Trophoblast cell (in vitro differentiated cells and primary cell): Measurements from ENCODE around the gene FAM241A.

Source experiments
- DNase-seq, 2 donors: peaks; one replicate each; pipeline ENCODE4 v3.0.0-alpha.2; 2016
- H2AFZ ChIP-seq: 2 replicates; pipeline ENCODE4 v1.6.1; 2013; ENCODE audit warnings: low read length, moderate library complexity, mild to moderate bottlenecking; ENCODE audit not compliant: insufficient read depth, poor library complexity
- H2AK5ac ChIP-seq: 2 replicates; pipeline ENCODE4 v1.6.1; 2013; ENCODE audit warnings: mild to moderate bottlenecking, low read length
- H2BK120ac ChIP-seq: 2 replicates; pipeline ENCODE4 v1.6.1; 2013; ENCODE audit warnings: low read length, mild to moderate bottlenecking, moderate library complexity; ENCODE audit not compliant: insufficient read depth, poor library complexity
- H2BK12ac ChIP-seq: 2 replicates; pipeline ENCODE4 v1.6.1; 2013; ENCODE audit warnings: mild to moderate bottlenecking, low read length, moderate library complexity
- H2BK5ac ChIP-seq: 2 replicates; pipeline ENCODE4 v1.6.1; 2013; ENCODE audit warnings: low read length, low read depth, moderate library complexity, mild to moderate bottlenecking; ENCODE audit not compliant: poor library complexity
- H3K14ac ChIP-seq: 2 replicates; pipeline ENCODE4 v1.6.1; 2013; ENCODE audit warnings: mild to moderate bottlenecking, low read length
- H3K18ac ChIP-seq: 2 replicates; pipeline ENCODE4 v1.6.1; 2013; ENCODE audit warnings: mild to moderate bottlenecking, low read length
- H3K23ac ChIP-seq: 2 replicates; pipeline ENCODE4 v1.6.1; 2013; ENCODE audit warnings: low read length
- H3K27ac ChIP-seq: 2 replicates; pipeline ENCODE4 v1.5.1; 2013; ENCODE audit warnings: low read depth, mild to moderate bottlenecking, inconsistent platforms, low read length, moderate library complexity
- H3K27me3 ChIP-seq: 2 replicates; pipeline ENCODE4 v1.6.1; 2013; ENCODE audit warnings: inconsistent platforms, mild to moderate bottlenecking, low read length, moderate library complexity; ENCODE audit not compliant: insufficient read depth
- H3K36me3 ChIP-seq, 2 experiments: 1 replicate in 1 of 2; 2 replicates in 1 of 2; pipeline ENCODE4 v1.6.1; 2013; ENCODE audit warnings: low read length in 2 of 2, mild to moderate bottlenecking in 2 of 2, moderate library complexity in 1 of 2; ENCODE audit not compliant: insufficient read depth in 2 of 2, control insufficient read depth in 1 of 2
- H3K4ac ChIP-seq: 2 replicates; pipeline ENCODE4 v1.6.1; 2013; ENCODE audit warnings: low read depth, mild to moderate bottlenecking, low read length, moderate library complexity
- H3K4me1 ChIP-seq, 2 experiments: 1 replicate in 1 of 2; 2 replicates in 1 of 2; pipeline ENCODE4 v1.6.1; 2013; ENCODE audit warnings: low read length in 2 of 2, mild to moderate bottlenecking in 2 of 2, moderate library complexity in 1 of 2; ENCODE audit not compliant: insufficient read depth in 2 of 2, control insufficient read depth in 1 of 2
- H3K4me2 ChIP-seq: 2 replicates; pipeline ENCODE4 v1.6.1; 2013; ENCODE audit warnings: inconsistent platforms, mild to moderate bottlenecking, low read length, moderate library complexity
- H3K4me3 ChIP-seq: 2 replicates; pipeline ENCODE4 v1.5.1; 2013; ENCODE audit warnings: mild to moderate bottlenecking, low read depth, low read length, inconsistent platforms
- H3K79me1 ChIP-seq: one replicate; pipeline ENCODE4 v1.6.1; 2013; ENCODE audit warnings: low read length
- H3K79me2 ChIP-seq: 2 replicates; pipeline ENCODE4 v1.6.1; 2013; ENCODE audit warnings: low read length, mild to moderate bottlenecking; ENCODE audit not compliant: control insufficient read depth, insufficient read depth, poor library complexity
- H3K9ac ChIP-seq: 2 replicates; pipeline ENCODE4 v1.6.1; 2013; ENCODE audit warnings: mild to moderate bottlenecking, low read length
- H3K9me3 ChIP-seq: 2 replicates; pipeline ENCODE4 v1.6.1; 2013; ENCODE audit warnings: low read depth, mild to moderate bottlenecking, control low read depth, inconsistent platforms, low read length; ENCODE audit not compliant: insufficient read depth
- H4K12ac ChIP-seq: 2 replicates; pipeline ENCODE4 v1.6.1; 2013; ENCODE audit warnings: low read depth, mild to moderate bottlenecking, low read length, moderate library complexity
- H4K8ac ChIP-seq: 2 replicates; pipeline ENCODE4 v1.6.1; 2013; ENCODE audit warnings: low read depth, mild to moderate bottlenecking, low read length, moderate library complexity
- H4K91ac ChIP-seq: one replicate; pipeline ENCODE4 v1.6.1; 2013; ENCODE audit warnings: low read depth, mild to moderate bottlenecking, low read length, moderate library complexity
- WGBS: extraction: QIAGEN DNeasy Blood & Tissue Kit; methylation state at CpG from one replicate; pipeline ENCODE4 v1.1.7; 2013; ENCODE audit warnings: missing lambda C conversion rate; ENCODE audit not compliant: insufficient read length, insufficient coverage; ENCODE audit errors: extremely low coverage; 5-methylcytosine and 5-hydroxymethylcytosine counted together

The FAM241A gene

DNA sequence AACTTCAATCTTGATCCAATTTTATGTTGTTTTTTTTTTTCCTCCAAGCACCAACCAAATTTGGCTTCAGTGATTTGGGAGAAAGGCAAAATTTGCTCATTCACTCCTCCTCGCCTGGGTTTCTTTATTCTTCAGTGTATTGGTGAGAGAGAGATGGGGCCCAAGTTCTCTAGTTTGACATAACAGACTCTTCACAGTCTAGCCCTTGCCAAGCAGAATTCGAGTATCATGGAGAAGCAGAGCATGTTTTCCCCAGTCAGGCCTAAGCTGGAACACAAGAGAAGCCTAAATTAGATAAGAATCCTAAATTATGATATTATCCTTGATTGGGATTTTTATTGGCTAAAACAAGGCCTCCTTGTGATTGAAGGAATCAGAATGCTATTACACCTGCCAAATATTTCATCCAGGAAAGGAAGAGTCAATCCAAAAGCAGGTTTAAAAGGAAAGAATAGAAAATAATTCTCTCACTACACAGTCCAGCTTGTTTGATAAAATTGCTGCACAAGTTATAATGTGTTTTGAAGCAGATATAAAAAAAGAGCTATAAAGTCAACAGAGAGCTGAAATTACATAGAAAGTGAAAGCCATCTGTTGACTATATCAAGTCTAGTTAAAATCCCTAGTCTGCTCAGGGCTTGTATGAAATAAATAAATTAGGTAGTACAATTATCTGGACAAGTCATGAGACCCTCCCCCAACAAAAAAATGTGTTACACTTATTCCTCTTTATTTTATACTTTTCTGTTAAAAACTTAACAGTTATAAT, 39.9 kb upstream of the FAM241A start:
- Histone ChIP-seq H3K36me3 (no peaks in the 10 kb centered on the region), H3K9ac (no peak overlapping the region), H2BK5ac (no peak overlapping the region), H3K79me2 (no peaks in the 10 kb centered on the region), H3K4me2 (no peak overlapping the region), H4K8ac (no peak overlapping the region), H4K91ac (no peak overlapping the region), H3K4me3 (no peak overlapping the region), H2AFZ (no peak overlapping the region), H3K79me1 (no peaks in the 10 kb centered on the region), H2BK120ac (no peak overlapping the region), H3K4me1 (no peaks in the 10 kb centered on the region), H3K27ac (no peak overlapping the region), H3K27me3 (no peaks in the 10 kb centered on the region), H3K18ac (no peak overlapping the region), H2AK5ac (no peak overlapping the region), H3K23ac (no peak overlapping the region), H3K14ac (no peak overlapping the region), H2BK12ac (no peak overlapping the region), H3K4ac (no peak overlapping the region), H3K9me3 (no peaks in the 10 kb centered on the region), H4K12ac (no peak overlapping the region)
- WGBS, result no CpG with 5 or more reads among the region's 2 CpGs
- no peak for DNase-seq

DNA sequence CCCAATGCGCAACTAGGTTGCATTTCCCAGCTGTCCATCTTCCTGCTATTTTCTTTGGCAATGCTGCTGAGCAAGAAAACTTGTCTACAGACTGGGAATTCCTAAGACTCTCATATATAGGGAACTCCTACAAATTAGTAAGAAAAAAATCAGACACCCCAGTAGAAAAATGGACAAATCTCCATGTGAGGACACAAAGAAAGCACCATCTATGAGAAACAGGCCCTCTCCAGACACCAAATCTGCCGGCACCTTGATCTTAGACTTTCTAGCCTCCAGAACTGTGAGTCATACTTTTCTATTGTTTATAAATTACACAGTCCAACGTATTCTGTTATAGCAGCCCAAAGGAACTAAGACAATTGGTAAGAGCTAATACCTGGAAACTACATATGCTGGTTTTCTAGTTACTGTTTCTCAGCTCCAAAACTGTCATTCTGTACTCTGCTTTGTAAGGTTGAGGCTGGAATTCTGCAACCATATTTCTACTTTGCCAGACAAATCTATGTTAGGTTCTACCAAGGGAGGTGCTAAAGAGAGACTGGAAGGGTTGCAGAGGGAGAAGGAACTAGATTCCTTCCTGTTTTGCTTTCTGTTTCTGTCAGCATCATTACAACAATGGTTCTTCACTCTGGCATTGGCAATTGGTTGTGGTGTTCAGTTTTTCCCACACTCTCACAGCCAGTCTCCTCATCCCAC, 35.7 kb upstream of the FAM241A start:
- H4K12ac ChIP-seq, result no peak overlapping the region
- no peak overlapping the region for H3K27ac ChIP-seq
- no peaks in the 10 kb centered on the region for H3K9me3 ChIP-seq
- no peak overlapping the region for H2BK12ac ChIP-seq
- no peak overlapping the region for H4K8ac ChIP-seq
- H3K79me1 ChIP-seq, result no peaks in the 10 kb centered on the region
- no peaks in the 10 kb centered on the region for H3K79me2 ChIP-seq
- H2AFZ ChIP-seq, result no peak overlapping the region
- no peak overlapping the region for H2BK120ac ChIP-seq
- H3K36me3 ChIP-seq, result no peaks in the 10 kb centered on the region
- H3K18ac ChIP-seq, result no peak overlapping the region
- WGBS, result no CpG with 5 or more reads among the region's 3 CpGs
- H4K91ac ChIP-seq, result no peak overlapping the region
- no peak overlapping the region for H3K23ac ChIP-seq
- no peak overlapping the region for H3K4me2 ChIP-seq
- H3K14ac ChIP-seq, result no peak overlapping the region
- no peaks in the 10 kb centered on the region for H3K4me1 ChIP-seq
- no peak overlapping the region for H3K4me3 ChIP-seq
- H2AK5ac ChIP-seq, result no peak overlapping the region
- no peak for DNase-seq
- no peaks in the 10 kb centered on the region for H3K27me3 ChIP-seq
- H2BK5ac ChIP-seq, result no peak overlapping the region
- no peak overlapping the region for H3K4ac ChIP-seq
- no peak overlapping the region for H3K9ac ChIP-seq

DNA sequence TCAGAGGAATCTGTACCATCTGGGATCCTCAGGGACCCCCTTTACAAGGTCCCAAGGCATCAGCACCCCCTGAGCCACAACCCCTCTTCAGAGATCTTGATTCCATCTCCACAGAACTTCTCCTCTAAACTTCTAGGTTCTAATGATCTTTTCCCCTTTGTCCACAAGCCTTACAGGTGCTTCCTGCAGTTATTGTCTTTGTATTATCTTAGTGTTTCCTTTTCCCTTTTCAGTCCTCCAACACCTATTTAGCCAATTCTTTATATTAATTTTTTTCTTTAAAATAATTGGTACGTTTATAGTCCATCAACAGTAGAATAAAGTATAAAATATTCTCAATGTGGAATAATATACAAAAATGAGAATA, 35.2 kb upstream of the FAM241A start:
- H3K4me1 ChIP-seq, result no peaks in the 10 kb centered on the region
- no peaks in the 10 kb centered on the region for H3K79me2 ChIP-seq
- H3K18ac ChIP-seq, result no peak overlapping the region
- no peak overlapping the region for H4K8ac ChIP-seq
- no peak overlapping the region for H3K14ac ChIP-seq
- H3K79me1 ChIP-seq, result no peaks in the 10 kb centered on the region
- DNase-seq, result no peak
- H2AK5ac ChIP-seq, result no peak overlapping the region
- H3K27me3 ChIP-seq, result no peaks in the 10 kb centered on the region
- H3K4me3 ChIP-seq, result no peak overlapping the region
- H2BK120ac ChIP-seq, result no peak overlapping the region
- no peak overlapping the region for H4K91ac ChIP-seq
- H3K9me3 ChIP-seq, result no peaks in the 10 kb centered on the region
- H3K4ac ChIP-seq, result no peak overlapping the region
- H3K27ac ChIP-seq, result no peak overlapping the region
- H2BK12ac ChIP-seq, result no peak overlapping the region
- no peak overlapping the region for H3K4me2 ChIP-seq
- no CpG with 5 or more reads among the region's 1 CpG for WGBS
- no peaks in the 10 kb centered on the region for H3K36me3 ChIP-seq
- no peak overlapping the region for H3K9ac ChIP-seq
- H4K12ac ChIP-seq, result no peak overlapping the region
- no peak overlapping the region for H2AFZ ChIP-seq
- H2BK5ac ChIP-seq, result no peak overlapping the region
- H3K23ac ChIP-seq, result no peak overlapping the region

DNA sequence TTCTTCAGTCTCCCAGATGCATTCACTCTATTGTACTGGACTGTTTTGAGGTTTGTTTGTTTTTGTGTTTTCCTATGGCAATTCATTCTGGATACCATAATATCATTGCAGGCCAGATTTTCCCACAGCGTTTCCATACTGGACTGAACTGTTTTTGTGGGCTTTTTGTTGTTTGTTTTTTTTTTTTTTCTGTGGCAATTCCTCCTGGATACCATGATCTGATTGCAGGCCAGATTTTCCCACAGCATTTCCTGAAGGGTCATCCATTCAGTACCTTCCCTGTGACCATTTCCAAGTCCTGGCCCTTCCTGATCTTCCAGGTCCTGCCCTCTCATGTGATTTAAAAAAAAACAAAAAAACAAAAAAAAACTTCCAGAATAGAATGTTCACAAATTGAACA, 33.9 kb upstream of the FAM241A start:
- WGBS, result no CpG with 5 or more reads among the region's 1 CpG

More for the DNA sequence above, 33.9 kb upstream of the FAM241A start:
- Histone ChIP-seq H3K14ac (no peak overlapping the region), H2BK12ac (no peak overlapping the region), H3K79me1 (no peaks in the 10 kb centered on the region), H3K9ac (no peak overlapping the region), H3K79me2 (no peaks in the 10 kb centered on the region), H2BK120ac (no peak overlapping the region), H3K4me2 (no peak overlapping the region), H4K12ac (no peak overlapping the region), H3K4ac (no peak overlapping the region), H3K4me3 (no peak overlapping the region), H4K8ac (no peak overlapping the region), H2AK5ac (no peak overlapping the region), H4K91ac (no peak overlapping the region), H3K36me3 (no peaks in the 10 kb centered on the region), H2AFZ (no peak overlapping the region), H3K27me3 (no peaks in the 10 kb centered on the region), H3K4me1 (no peaks in the 10 kb centered on the region), H3K23ac (no peak overlapping the region), H2BK5ac (no peak overlapping the region), H3K27ac (no peak overlapping the region), H3K18ac (no peak overlapping the region), H3K9me3 (no peaks in the 10 kb centered on the region)
- DNase-seq, result no peak
